GM21825 (cell line): ENCODE data around the gene ATP1B3.
"Not testable (repeated sequence)": the region's sequence is repeated elsewhere in the genome, so short reads cannot be mapped to it uniquely, and the experiment has no call there.

Source experiments
- ATAC-seq: cut with Tn5 transposase; IDR thresholded peaks from one replicate; pipeline ENCODE4 v1.9.1; 2021; ENCODE audit warnings: mild to moderate bottlenecking, moderate library complexity; ENCODE audit not compliant: unreplicated experiment

ATP1B3 gene

DNA sequence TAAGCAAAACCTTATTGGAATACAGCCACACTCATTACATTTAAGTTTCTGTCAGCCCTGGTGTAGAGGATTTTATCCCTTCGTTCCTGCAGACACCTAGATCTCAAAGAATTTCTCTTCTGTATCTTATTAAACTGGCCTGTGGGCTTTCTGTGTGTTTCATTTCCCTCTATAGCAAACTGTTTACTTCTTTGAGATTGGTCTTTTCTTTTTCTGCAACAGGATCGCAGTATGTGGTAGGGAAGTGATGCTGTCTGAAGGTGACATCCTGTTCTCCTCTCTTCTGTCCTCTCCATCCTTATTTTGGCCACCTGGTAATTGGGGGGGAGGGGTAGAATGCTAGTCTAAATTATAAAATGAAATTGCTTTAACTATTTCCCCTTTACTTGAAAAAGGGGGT lies 25.5 kb downstream of the ATP1B3 start:
- ATAC-seq, result peak; percentile 57

DNA sequence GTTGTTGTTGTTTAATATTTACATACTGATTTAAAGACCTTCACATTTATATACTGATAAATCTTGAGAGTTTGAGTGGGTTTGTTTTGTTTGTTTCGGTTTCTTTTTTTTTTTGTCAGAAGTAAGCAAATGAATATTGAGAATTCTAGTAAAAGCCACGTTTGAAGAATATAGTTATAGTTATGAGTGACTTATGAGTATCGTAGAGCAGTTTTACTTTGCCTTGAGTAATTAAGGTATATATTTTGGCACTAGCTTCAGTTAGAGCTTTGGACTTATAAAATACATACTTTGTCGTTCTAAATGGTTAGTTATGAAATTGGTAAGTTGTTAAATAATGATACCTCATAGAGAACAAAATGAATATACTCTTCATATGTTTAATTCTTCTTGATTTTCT lies 27.8 kb downstream of the ATP1B3 start:
- ATAC-seq, result no peak

DNA sequence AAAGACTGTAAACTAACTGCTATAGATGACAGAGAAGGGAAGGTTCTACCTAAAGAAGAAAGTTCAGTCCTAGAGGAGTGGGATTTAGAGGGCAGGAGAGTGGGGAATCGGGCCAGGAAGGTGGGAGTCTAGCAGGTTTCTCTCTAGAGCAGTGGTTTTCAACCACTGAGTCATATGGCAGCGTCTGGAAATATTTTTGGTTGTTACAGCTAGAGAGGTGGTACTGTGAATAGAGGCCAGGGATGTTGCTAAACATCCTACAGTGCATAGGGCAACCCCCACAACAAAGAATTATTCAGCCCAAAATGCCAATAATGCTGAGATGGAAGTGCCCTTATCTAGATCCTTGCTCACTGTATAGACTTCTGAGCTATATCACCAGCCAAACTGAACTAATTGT lies 28.7 kb downstream of the ATP1B3 start:
- ATAC-seq, result no peak

DNA sequence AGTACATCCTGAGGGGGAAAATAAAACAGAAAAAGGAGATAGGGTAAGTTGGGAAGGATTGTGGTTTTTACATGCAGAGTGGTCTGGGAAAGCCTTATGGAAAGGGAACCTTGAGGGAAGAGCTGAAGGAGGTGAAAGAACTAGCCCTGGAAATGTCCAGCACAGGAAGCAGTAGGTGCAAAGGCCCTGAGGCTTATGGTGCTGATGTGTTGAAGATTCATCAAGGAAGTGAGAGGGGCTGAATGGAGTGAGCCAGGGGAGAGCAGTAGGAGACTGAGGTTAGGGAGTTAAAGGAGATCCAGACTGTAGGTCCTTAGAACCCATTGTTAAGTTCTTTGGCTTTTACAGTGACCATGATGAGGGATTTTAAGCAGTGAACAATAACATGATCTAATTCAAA lies 33.0 kb downstream of the ATP1B3 start:
- ATAC-seq, result no peak

DNA sequence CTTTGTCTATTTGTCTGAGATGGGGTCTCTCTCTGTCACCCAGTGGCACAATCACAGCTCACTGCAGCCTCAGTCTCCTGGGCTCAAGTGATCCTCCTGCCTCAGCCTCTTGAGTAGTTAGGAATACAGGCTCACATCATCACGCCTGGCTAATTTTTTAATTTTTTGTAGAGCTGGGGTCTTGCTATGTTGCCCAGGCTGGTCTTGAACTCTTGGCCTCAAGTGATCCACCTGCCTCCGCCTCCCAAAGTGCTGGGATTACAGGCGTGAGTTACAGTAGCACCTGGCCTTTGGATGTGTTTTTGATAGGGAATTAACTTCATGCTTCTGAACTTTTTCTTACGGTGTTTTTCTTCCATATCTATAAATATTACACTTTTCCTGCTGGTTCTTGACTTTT lies 33.5 kb downstream of the ATP1B3 start:
- not testable (repeated sequence) for ATAC-seq

DNA sequence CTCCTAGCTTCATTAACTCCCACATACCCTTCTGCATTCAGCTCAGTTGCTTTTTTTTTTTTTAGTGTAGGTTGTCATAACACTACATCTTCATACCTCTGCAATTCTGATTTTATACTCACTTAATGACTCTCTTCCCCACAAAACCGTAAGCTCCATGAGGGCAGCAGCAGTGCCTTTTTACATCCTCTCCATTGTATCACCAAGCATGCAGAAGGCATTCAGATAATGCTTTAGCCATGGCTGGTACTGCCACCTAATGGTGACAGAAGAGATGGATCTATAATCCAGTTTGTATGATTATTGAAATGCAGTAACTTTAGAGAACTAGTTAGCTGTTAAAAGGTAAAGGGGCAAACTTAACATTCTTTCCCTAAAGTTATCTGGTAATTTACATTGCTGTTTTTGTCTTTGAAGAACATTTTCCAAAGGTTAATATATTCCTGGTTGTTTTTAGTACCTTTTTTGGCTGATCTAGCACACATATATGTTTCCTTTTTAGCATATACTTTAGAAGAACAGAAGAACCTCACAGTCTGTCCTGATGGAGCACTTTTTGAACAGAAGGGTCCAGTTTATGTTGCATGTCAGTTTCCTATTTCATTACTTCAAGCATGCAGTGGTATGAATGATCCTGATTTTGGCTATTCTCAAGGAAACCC lies 36.8 kb downstream of the ATP1B3 start:
- ATAC-seq, result peak; percentile 54

DNA sequence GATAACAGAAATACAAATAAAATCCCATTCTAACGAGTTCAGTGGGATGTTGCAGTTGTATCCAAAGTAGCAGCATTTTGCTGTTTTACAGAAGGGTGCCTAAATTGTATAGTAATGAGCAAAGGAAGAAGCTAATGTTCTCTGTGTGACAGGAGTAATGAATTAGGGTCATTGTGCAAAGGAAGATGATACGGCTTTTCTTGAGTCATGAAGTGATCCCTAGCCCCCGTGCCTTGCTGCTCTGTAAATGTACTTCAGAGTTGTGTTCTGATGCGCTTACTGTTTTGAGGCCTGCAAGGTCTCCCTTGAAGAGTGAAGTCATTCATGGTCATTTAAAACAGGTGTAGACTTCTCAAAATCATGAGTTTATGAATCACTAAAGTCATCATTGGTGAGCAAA lies 37.9 kb downstream of the ATP1B3 start:
- ATAC-seq, result no peak

DNA sequence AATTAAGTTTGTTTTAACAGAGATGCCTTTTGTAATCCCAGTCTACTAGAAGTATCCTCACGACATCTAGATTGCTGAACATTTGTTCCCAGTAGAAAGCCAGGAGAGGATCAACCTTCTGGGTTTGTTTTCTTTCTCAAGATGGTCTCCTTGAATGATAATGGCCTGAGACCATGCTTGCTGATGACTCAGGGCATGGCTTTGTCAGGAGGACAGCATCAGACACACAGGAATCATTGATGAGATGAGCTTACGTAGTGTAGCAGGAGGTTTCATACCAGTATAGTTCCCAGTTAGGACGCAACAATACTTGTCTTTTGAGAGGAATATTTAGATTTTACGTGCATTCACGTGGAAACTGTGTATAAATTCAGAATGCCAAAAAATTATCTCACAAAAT lies 38.6 kb downstream of the ATP1B3 start:
- no peak for ATAC-seq

DNA sequence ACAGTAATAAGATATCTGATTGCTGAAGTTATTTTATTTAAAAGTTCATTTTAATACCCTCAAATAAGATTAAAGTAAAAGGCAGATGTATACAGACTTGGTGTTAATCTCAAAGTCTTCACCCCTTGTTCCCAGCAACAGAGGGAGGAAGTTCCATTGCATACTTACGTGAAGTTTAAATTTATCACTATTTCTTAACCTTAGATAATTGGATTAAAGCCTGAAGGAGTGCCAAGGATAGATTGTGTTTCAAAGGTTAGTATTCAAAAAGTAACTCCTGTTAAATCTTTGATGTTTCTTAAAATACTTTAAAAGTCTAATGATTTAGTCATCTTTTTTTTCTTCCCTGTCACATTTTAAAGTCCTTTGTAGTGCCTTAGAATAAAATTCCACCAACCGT lies 39.3 kb downstream of the ATP1B3 start:
- ATAC-seq, result no peak

DNA sequence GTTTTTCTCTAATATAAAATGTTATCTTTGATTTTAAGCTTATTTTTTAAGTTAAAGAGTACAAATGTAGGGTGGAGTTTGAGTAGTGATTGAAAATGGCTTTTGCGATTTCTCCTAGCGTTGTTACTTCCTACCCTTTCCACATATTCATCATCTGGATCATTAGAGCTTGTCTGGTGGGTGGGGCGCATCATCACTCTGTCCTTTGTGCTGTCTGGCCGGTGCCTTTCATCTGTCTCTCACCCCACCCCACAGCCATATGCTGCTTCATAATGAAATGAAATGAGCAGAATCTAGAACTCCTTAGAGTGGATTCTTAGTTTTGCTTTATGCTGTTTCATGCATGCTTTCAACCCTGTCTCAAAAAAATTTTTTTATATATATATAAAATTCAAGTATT lies 44.3 kb downstream of the ATP1B3 start:
- ATAC-seq, result no peak

DNA sequence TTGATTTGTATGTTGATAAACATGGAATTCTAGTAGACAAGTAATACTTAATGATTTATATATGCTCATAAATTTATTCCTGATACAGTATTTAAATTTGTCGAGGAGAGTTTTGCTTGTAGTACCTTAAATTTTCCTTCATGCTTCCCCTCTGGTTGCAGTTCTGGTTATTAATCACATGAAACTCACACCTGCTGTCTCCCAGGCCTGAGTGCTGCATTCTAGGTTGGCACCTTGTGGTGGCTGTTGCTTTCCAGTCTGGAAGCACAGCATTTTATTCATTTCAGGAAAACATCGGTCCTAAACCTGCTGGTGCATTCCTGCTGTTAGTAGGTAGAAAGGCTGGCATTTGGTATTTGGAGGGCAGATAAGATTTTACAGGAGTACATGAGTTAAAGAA lies 44.9 kb downstream of the ATP1B3 start:
- no peak for ATAC-seq

DNA sequence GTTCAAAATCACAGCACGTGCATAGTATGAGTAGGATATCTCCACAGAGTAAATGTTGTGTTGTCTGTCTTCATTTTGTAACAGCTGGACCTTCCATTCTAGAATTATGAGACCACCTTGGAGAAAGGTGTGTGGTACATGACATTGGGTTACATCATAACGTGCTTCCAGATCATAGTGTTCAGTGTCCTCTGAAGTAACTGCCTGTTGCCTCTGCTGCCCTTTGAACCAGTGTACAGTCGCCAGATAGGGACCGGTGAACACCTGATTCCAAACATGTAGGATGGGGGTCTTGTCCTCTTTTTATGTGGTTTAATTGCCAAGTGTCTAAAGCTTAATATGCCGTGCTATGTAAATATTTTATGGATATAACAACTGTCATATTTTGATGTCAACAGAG lies 49.2 kb downstream of the ATP1B3 start:
- not testable (repeated sequence) for ATAC-seq

DNA sequence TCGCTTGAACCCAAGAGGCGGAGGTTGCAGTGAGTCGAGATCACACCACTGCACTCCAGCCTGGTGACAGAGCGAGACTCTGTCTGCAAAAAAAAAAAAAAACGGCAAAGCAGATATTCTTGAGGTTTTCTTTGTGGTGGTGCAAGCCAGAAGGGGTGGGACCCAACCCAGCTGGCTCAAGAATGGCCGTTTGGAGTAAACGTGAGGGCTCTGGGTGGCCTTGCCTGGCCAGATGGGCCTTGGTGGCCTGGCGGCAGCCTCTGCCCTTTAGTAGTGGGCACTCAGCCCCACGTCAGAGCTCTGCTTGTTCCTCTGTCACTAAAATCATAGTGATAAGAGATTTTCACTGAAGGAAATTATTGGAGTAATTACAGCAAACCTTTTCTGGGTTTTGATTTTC lies 50.5 kb downstream of the ATP1B3 start:
- ATAC-seq, result no peak

DNA sequence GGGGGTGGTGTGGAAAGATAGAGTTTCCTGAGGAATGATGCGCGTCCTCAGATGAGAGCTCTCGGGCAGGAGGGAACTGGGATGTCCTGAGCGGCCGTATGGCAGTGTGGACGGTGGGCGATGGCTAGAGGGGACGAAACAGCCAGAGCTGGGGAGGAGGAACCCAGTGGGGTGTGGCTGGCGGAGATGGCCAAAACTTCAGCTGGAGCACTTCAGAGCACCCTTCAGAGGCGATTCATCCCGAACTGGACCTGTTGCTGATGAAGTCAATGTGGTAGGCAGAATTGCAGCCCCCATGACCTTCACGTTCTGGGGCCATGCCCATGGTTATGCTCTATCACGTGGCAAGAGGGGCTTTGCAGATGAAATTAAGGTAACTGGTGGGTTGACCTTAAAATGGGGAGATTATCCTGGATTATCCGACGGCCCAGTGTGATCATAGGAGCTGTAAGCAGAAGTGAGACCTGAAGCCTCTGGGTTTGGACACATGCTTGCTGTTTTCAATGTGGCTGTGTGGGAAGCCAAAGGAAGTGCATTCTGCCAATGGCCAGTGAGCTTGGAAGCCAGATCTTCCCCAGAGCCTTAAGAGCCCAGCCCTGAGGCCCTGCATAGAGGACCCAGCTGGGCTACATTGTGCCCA lies 52.3 kb downstream of the ATP1B3 start:
- no peak for ATAC-seq

DNA sequence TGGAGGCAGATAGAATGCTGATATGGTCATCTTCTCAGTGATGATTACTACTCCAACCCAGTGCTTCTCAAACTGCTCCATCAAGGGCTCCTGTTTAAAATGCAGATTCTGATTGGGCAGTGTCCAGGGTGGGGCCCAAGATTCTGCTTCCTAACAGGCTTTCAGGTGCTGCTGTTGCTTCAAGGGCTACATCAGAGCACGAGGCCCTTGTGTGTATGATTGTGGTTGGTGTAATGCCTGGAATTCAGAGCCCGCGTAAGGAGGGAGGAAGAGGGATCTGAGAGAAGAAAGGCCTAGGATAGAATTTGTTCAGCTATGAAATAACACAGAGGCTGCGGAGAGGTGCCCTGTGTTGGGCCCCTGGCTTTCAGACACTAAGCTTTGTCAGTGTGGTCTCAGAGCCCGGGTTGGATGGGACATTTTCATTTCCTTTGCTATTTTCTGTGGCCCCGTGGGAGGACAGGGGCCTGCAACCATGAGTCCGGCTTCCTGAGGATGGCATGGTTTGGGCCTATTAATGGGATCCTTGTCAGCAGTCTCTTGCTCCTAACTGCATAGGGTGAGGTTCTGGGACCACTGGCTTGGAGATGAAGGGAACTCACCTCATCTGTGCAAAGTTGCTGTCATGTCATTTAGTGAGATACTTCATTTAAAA lies 53.0 kb downstream of the ATP1B3 start:
- ATAC-seq, result no peak

DNA sequence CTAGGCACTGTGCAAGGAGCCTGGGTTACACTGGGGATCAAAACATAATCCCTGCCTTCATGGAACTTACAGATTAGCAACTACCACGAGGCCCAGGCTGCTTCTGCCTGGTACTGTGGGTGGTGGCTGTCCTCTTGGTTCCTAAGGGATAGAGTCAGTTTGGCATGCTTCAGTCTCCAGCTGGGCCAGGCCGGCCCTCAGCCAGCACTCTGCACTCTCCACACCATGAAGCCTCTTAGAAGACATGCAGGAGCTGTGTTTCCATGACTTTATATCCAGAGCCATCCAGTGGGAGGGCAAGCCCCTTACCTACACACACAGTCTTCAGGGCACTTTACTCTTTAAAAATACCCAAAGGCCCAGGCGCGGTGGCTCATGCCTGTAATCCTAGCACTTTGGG lies 54.4 kb downstream of the ATP1B3 start:
- no peak for ATAC-seq

DNA sequence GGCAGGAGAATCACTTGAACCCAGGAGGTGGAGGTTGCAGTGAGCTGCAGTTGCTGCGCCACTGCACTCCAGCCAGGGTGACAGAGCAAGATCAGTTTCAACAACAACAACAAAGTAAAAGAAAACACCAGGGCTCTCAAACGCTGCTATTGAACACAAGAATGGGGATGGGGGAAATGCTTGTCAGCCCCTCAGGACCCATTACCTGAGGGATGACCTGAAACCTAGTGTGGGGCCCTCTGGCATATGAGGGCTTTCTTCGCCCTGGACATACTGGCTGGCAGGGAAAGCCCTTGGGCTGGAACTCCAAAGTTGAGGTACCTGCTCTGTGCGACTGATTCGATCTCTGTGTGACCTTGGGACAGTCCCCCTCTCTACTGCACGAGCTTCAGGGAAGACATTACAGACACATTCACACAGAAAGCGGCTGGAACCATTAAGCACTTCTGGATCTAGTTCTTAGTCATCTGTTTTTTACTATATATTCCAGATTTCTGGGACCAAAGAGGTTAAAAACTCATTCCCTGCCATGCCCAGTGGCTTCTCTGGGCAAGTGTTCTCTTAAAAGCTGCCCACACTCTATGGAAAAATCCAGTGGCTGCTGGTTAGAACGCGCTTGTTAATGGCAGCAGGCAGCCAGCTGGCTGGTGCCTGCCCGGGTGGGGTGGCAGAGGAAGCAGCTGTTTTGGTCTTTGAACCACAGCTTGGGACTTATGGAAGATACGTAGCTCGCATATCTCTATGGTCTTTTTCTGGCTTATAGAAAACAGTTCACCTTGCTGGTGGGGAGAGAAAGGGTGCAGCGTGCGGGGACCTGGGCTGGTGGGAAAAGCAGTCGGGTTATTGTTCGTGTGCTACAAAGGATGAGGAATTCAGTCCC lies 57.2 kb downstream of the ATP1B3 start:
- no peak for ATAC-seq

DNA sequence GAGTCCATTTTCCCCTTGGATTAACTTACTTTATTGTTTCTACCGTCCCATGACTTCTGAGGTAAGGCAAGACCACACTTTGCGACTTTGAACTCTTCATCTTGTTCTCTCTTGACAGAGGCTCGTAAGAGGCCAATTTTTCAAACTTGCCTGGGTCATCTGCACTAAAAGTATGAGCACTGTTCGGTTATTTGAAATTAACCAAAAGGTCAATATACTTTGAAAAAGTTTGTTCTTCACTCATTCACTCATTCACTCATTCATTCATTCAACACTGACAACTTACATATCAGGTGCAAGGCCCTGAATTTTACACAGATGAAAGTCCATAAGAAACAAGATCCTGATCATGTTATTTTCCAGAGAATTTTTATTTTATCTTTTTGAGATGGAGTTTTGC lies 57.9 kb downstream of the ATP1B3 start:
- no peak for ATAC-seq

DNA sequence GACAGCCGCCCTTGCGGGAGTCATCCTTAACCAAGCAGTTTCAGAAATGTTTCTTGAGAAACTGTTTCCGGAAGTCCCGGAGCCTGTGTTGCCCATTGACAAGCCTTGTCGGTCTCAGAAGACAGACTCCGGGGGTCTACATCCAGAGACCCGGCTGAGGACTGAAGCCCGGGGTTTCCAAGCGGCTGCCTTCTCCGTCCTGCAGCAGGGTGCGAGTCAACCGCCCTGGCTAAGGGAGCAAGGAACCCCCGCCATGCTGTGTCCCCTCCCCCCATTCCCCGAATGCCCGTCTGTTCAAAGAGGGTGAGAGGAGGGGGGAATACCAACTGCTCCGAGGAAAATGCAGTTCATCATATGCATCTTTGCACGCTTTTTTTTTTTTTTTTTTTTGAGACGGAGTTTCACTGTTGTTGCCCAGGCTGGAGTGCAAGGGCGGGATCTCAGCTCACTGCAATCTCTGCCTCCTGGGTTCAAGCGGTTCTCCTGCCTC lies 61.6 kb downstream of the ATP1B3 start:
- no peak for ATAC-seq

DNA sequence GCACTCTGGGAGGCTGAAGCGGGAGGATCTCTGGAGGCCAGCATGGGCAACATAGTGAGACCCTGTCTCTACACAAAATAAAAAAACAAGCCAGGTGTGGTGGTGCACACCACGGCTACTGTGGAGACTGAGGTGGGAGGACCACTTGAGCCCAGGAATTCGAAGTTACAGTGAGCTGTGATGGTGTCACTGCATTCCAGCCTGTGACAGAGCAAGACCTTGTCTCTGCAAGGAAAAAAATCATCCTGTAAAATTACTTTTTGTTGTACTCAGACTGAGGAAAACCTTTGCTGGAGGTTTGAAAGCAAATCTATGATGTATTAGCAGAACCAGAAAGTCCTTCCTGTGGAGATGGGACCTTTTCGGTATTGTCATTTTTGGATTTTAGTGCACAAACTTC lies 63.3 kb downstream of the ATP1B3 start:
- no peak for ATAC-seq

DNA sequence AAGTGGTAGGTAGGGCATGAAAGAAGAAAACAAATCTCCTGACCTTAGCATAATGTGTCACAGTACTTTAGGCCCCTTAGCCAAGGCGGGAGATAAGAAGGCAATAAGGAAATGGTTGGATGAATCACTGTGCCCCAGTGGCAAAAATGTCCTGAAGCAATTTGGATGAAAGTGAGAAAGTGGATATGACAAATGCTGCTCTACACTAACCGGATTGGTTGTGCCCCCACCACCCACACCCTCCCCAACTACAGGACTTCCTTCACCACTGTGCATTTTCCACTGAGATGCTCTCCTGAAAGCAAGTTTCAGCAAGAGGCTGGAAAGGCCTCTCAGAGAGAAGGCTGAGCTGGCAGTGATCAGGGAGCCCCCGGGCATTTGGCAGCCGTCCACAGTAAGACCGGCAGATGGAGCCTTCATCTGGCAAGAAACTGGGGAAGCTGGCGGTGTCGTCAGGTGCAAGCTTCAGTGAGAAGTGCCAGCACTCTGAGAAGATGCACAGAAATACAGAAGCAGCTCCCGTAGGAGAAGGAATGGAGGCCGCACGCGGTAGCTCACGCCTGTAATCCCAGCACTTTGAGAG lies 63.8 kb downstream of the ATP1B3 start:
- no peak for ATAC-seq
